Upper lobe of left lung (tissue), 6 donors: Measurements from ENCODE around the gene GPRC5C. TPM values are rescaled to one million over a fixed set of nuclear protein-coding genes. Genes with fewer than 3 reads are reported as not detected.
"Not testable (repeated sequence)": the region's sequence is repeated elsewhere in the genome, so short reads cannot be mapped to it uniquely, and the experiment has no call there.

Experiments used
- ATAC-seq, 2 donors: fragments of 200-7000 bp; cut with Tn5 transposase; one replicate each; pipeline ENCODE4 v1.9.1; 2022; ENCODE audit warnings: mild to moderate bottlenecking in 2 of 2, moderate library complexity in 2 of 2; ENCODE audit not compliant: low FRiP score in 2 of 2
- DNase-seq, 2 donors: peaks; one replicate each; pipeline ENCODE4 v3.0.0-alpha.2; 2019 to 2020
- H3K27ac ChIP-seq, 4 donors: fragments of 200-600 bp; sonication (generic); one replicate each; pipeline ENCODE4 v1.5.1; 2016 to 2019
- H3K27me3 ChIP-seq, 4 donors: fragments of 200-600 bp; sonication (generic); one replicate each; pipeline ENCODE4 v1.5.1; 2017 to 2019
- H3K36me3 ChIP-seq, 4 donors: fragments of 200-600 bp; sonication (generic); one replicate each; pipeline ENCODE4 v1.5.1; 2016 to 2019
- H3K4me1 ChIP-seq, 4 donors: fragments of 200-600 bp; sonication (generic); one replicate each; pipeline ENCODE4 v1.5.1; 2018 to 2019
- H3K4me3 ChIP-seq, 4 donors: fragments of 200-600 bp; sonication (generic); one replicate each; pipeline ENCODE4 v1.5.1; 2017 to 2019; ENCODE audit warnings: mild to moderate bottlenecking in 2 of 4, moderate library complexity in 1 of 4
- H3K9me3 ChIP-seq, 4 donors: fragments of 200-600 bp; sonication (generic); one replicate each; pipeline ENCODE4 v1.5.1; 2018 to 2019
- CTCF ChIP-seq, 6 experiments: fragments of 450-650 bp in 4 of 6; fragments of 200-600 bp in 2 of 6; sonication (generic) in 2 of 6; IDR thresholded peaks; one replicate each; pipeline ENCODE4 v1.5.1; 2016 to 2019; ENCODE audit warnings: antibody characterized with exemption in 6 of 6
- EP300 ChIP-seq, 4 donors: sonication (generic); formaldehyde crosslinking; IDR thresholded peaks; one replicate each; pipeline ENCODE4 v1.5.1; 2017; ENCODE audit warnings: antibody characterized with exemption in 4 of 4, control low read depth in 2 of 4
- POLR2A ChIP-seq, 4 donors: fragments of 450-650 bp; IDR thresholded peaks; one replicate each; pipeline ENCODE4 v1.5.1; 2016 to 2017; ENCODE audit warnings: antibody characterized with exemption in 4 of 4, mild to moderate bottlenecking in 2 of 4
- POLR2AphosphoS5 ChIP-seq, 2 donors: sonication (generic); formaldehyde crosslinking; IDR thresholded peaks; one replicate each; pipeline ENCODE4 v1.5.1; 2017; ENCODE audit warnings: antibody characterized with exemption in 2 of 2
- WGBS, 2 donors: methylation state at CpG; one replicate each; pipeline ENCODE4 v1.1.5; 2017 to 2018; 5-methylcytosine and 5-hydroxymethylcytosine counted together
- total RNA-seq, 6 donors: library from RNA; depleted of rRNA in 4 of 6; stranded (reverse); fragments of >200 nt in 4 of 6; gene quantifications; one replicate each; pipeline versions ENCODE4 v1.1.0 to v1.2.1, GENCODE V29; 2016 to 2021
- donor health status: DM: no; HTN: no; CAD: no; lungs with moderate emphysema.
- donor health status: DM: no; HTN: yes; CAD: no; lungs with severe emphysema.

GPRC5C gene
- total RNA-seq, 6 donors from 2014 or later: 50.7 to 88.4 (median 56.4) TPM

GRCh38 chr17:74396567-74396966 is 35.3 kb upstream of the GPRC5C start:
- H3K27ac ChIP-seq: no peak overlapping the region
- ATAC-seq (no peak), DNase-seq (no peak)
- no peaks in the 10 kb centered on the region for H3K4me1 ChIP-seq
- TF ChIP-seq POLR2AphosphoS5 (IDR thresholded peaks at IDR 0.05) (no peak), CTCF (IDR thresholded peaks at IDR 0.05) (no peak), EP300 (IDR thresholded peaks at IDR 0.05) (no peak), POLR2A (IDR thresholded peaks at IDR 0.05) (no peak)
- no peak overlapping the region for H3K4me3 ChIP-seq
- no peaks in the 10 kb centered on the region for H3K9me3 ChIP-seq
- no peaks in the 10 kb centered on the region for H3K36me3 ChIP-seq
- 71 to 88% methylated on average over 4 of the region's 4 CpGs for WGBS, 2 donors
- H3K27me3 ChIP-seq: no peaks in the 10 kb centered on the region

- H3K9me3 ChIP-seq: no peaks in the 10 kb centered on the region
- no peak for TF ChIP-seq POLR2AphosphoS5 (IDR thresholded peaks at IDR 0.05)
- TF ChIP-seq POLR2A (IDR thresholded peaks at IDR 0.05): no peak
- TF ChIP-seq EP300 (IDR thresholded peaks at IDR 0.05): no peak
- no peak for TF ChIP-seq CTCF (IDR thresholded peaks at IDR 0.05)
- WGBS, 2 donors: 83 to 85% methylated on average over 7 of the region's 7 CpGs
Measured at GRCh38 chr17:74402048-74402447, 29.8 kb upstream of the GPRC5C start.

GRCh38 chr17:74403512-74404137 is 28.3 kb upstream of the GPRC5C start:
- TF ChIP-seq EP300 (IDR thresholded peaks at IDR 0.05) (no peak), CTCF (IDR thresholded peaks at IDR 0.05) (no peak), POLR2A (IDR thresholded peaks at IDR 0.05) (no peak), POLR2AphosphoS5 (IDR thresholded peaks at IDR 0.05) (no peak)
- 53 to 92% methylated on average over 2 to 11 of the region's 12 CpGs for WGBS, 2 donors
- Histone ChIP-seq H3K4me3 (no peak overlapping the region), H3K9me3 (no peaks in the 10 kb centered on the region), H3K27ac (no peak overlapping the region), H3K27me3 (no peaks in the 10 kb centered on the region), H3K4me1 (peaks cover 0 to 3% (median 0%) of the 10 kb centered on the region in 4 donors), H3K36me3 (no peaks in the 10 kb centered on the region)
- ATAC-seq (no peak), DNase-seq (no peak)

More at GRCh38 chr17:74402048-74402447, 29.8 kb upstream of the GPRC5C start:
- H3K27me3 ChIP-seq: no peaks in the 10 kb centered on the region
- H3K4me1 ChIP-seq: no peaks in the 10 kb centered on the region
- no peaks in the 10 kb centered on the region for H3K36me3 ChIP-seq
- H3K27ac ChIP-seq: no peak overlapping the region
- ATAC-seq (no peak), DNase-seq (no peak)
- no peak overlapping the region for H3K4me3 ChIP-seq

- Histone ChIP-seq H3K27me3 (no peaks in the 10 kb centered on the region), H3K27ac (no peak overlapping the region), H3K36me3 (no peaks in the 10 kb centered on the region), H3K4me3 (no peak overlapping the region), H3K9me3 (no peaks in the 10 kb centered on the region), H3K4me1 (peaks cover 0 to 9% (median 0%) of the 10 kb centered on the region in 4 donors)
- TF ChIP-seq POLR2AphosphoS5 (IDR thresholded peaks at IDR 0.05): no peak
- DNase-seq: no peak
- ATAC-seq: peak in 1 of 2 donors; percentile 29
- WGBS, 2 donors: 64 to 79% methylated on average over 6 to 7 of the region's 7 CpGs
Measured at GRCh38 chr17:74404218-74404617, 27.7 kb upstream of the GPRC5C start.

- H3K4me3 ChIP-seq: no peak overlapping the region
- H3K27me3 ChIP-seq: no peaks in the 10 kb centered on the region
- DNase-seq (no peak), ATAC-seq (no peak)
- no peak overlapping the region for H3K27ac ChIP-seq
- WGBS, 2 donors: 75 to 84% methylated on average over 6 of the region's 6 CpGs
- peaks cover 0 to 11% (median 0%) of the 10 kb centered on the region in 4 donors for H3K4me1 ChIP-seq
- H3K9me3 ChIP-seq: no peaks in the 10 kb centered on the region
- no peaks in the 10 kb centered on the region for H3K36me3 ChIP-seq
- no peak for TF ChIP-seq POLR2AphosphoS5 (IDR thresholded peaks at IDR 0.05)
- no peak for TF ChIP-seq CTCF (IDR thresholded peaks at IDR 0.05)
- TF ChIP-seq EP300 (IDR thresholded peaks at IDR 0.05): no peak
- TF ChIP-seq POLR2A (IDR thresholded peaks at IDR 0.05): no peak
Measured at GRCh38 chr17:74404789-74405188, 27.1 kb upstream of the GPRC5C start.

- peaks cover 0 to 11% (median 0%) of the 10 kb centered on the region in 4 donors for H3K4me1 ChIP-seq
- not testable (repeated sequence) for H3K27ac ChIP-seq, H3K27me3 ChIP-seq
Measured at GRCh38 chr17:74405311-74405710, 26.6 kb upstream of the GPRC5C start.

More at GRCh38 chr17:74405311-74405710, 26.6 kb upstream of the GPRC5C start:
- not testable (repeated sequence) for DNase-seq, H3K36me3 ChIP-seq, H3K4me3 ChIP-seq, H3K9me3 ChIP-seq, ATAC-seq
- 90 to 93% methylated on average over 5 of the region's 5 CpGs for WGBS, 2 donors
